H1 (cell line): ENCODE data around the gene NTRK2.

Experiments
- CBX8 ChIP-seq: fragments of 300-800, 300-1000 bp; sonication (generic); IDR thresholded peaks from 2 replicates; pipeline ENCODE4 v1.7.1; 2016; ENCODE audit warnings: low read depth, low read length, borderline replicate concordance
- CREB1 ChIP-seq: IDR thresholded peaks from 2 replicates; pipeline ENCODE4 v1.6.1; 2012; ENCODE audit warnings: inconsistent platforms
- KDM1A ChIP-seq: fragments of 200-600, 300-600 bp; sonication (generic); IDR thresholded peaks from 2 replicates; pipeline ENCODE4 v1.7.1; 2016; ENCODE audit warnings: mild to moderate bottlenecking, low read length, borderline replicate concordance
- POLR2A ChIP-seq, 2 experiments: IDR thresholded peaks; 1 replicate in 1 of 2; 2 replicates in 1 of 2; pipeline ENCODE4 v1.6.1; 2011; ENCODE audit warnings: low read depth in 2 of 2, low read length in 2 of 2, mild to moderate bottlenecking in 2 of 2; ENCODE audit errors: control extremely low read depth in 1 of 2
- POLR2AphosphoS5 ChIP-seq: IDR thresholded peaks from 2 replicates; pipeline ENCODE4 v1.6.1; 2011; ENCODE audit warnings: low read depth, low read length
- RBBP5 ChIP-seq: IDR thresholded peaks from 2 replicates; pipeline ENCODE4 v1.7.1; 2012; ENCODE audit warnings: low read depth, mild to moderate bottlenecking, inconsistent platforms, low read length, moderate library complexity, borderline replicate concordance
- SIN3A ChIP-seq, 2 experiments: IDR thresholded peaks in 1 of 2; conservative IDR thresholded peaks in 1 of 2; 2 replicates each; pipeline ENCODE4 v1.6.1; 2011 to 2012; ENCODE audit warnings: low read length in 2 of 2, improper control_type of control experiment in 1 of 2, low read depth in 1 of 2, mild to moderate bottlenecking in 1 of 2
- SRF ChIP-seq: IDR thresholded peaks from 2 replicates; pipeline ENCODE4 v1.6.1; 2011; ENCODE audit warnings: mild to moderate bottlenecking, low read depth, low read length, moderate library complexity
- TAF1 ChIP-seq: IDR thresholded peaks from 2 replicates; pipeline ENCODE4 v1.6.1; 2011; ENCODE audit warnings: mild to moderate bottlenecking, low read depth, low read length
- YY1 ChIP-seq: IDR thresholded peaks from 2 replicates; pipeline ENCODE4 v1.6.1; 2011; ENCODE audit warnings: low read depth, mild to moderate bottlenecking, low read length
- ZNF274 ChIP-seq: IDR thresholded peaks from 2 replicates; pipeline ENCODE4 v1.7.0; 2012; ENCODE audit warnings: low read length, borderline replicate concordance; ENCODE audit errors: extremely low read depth
- TF ChIP-seq, protein P1 (sequence below), 3 experiments: IDR thresholded peaks; 1 replicate in 2 of 3; 2 replicates in 1 of 3; pipeline versions ENCODE4 v1.5.1 to v1.6.1; 2011; ENCODE audit warnings: low read length in 3 of 3, mild to moderate bottlenecking in 3 of 3, inconsistent platforms in 2 of 3, low read depth in 1 of 3, moderate library complexity in 1 of 3; ENCODE audit not compliant: insufficient read depth in 1 of 3; ENCODE audit errors: control extremely low read depth in 1 of 3
- TF ChIP-seq, protein P2 (sequence below): IDR thresholded peaks from 2 replicates; pipeline ENCODE4 v1.6.1; 2012; ENCODE audit warnings: inconsistent platforms
- TF ChIP-seq, protein P3 (sequence below): IDR thresholded peaks from 2 replicates; pipeline ENCODE4 v1.6.1; 2011; ENCODE audit warnings: low read depth, mild to moderate bottlenecking, low read length; ENCODE audit not compliant: insufficient read depth

GRCh38 chr9:85013703-85014102 is 344.2 kb downstream of the NTRK2 start:
- TF ChIP-seq, protein P1, sequence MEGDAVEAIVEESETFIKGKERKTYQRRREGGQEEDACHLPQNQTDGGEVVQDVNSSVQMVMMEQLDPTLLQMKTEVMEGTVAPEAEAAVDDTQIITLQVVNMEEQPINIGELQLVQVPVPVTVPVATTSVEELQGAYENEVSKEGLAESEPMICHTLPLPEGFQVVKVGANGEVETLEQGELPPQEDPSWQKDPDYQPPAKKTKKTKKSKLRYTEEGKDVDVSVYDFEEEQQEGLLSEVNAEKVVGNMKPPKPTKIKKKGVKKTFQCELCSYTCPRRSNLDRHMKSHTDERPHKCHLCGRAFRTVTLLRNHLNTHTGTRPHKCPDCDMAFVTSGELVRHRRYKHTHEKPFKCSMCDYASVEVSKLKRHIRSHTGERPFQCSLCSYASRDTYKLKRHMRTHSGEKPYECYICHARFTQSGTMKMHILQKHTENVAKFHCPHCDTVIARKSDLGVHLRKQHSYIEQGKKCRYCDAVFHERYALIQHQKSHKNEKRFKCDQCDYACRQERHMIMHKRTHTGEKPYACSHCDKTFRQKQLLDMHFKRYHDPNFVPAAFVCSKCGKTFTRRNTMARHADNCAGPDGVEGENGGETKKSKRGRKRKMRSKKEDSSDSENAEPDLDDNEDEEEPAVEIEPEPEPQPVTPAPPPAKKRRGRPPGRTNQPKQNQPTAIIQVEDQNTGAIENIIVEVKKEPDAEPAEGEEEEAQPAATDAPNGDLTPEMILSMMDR (IDR thresholded peaks at IDR 0.05; ENCODE audit: control extremely low read depth in 1 of 3, insufficient read depth in 1 of 3, low read depth in 1 of 3, low read length in 3 of 3): no peak
- TF ChIP-seq POLR2AphosphoS5 (no peak), KDM1A (no peak), TAF1 (no peak), CBX8 (no peak), POLR2A (IDR thresholded peaks at IDR 0.05; ENCODE audit: control extremely low read depth in 1 of 2, low read depth in 2 of 2, low read length in 2 of 2) (no peak), CREB1 (no peak), RBBP5 (no peak), SIN3A (conservative IDR thresholded peaks at IDR 0.05 in 1 of 2, IDR thresholded peaks at IDR 0.05 in 1 of 2; ENCODE audit: low read depth in 1 of 2, low read length in 2 of 2) (no peak), ZNF274 (no peak), SRF (no peak), YY1 (no peak)
- TF ChIP-seq, protein P2, sequence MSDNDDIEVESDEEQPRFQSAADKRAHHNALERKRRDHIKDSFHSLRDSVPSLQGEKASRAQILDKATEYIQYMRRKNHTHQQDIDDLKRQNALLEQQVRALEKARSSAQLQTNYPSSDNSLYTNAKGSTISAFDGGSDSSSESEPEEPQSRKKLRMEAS: no peak
- TF ChIP-seq, protein P3, sequence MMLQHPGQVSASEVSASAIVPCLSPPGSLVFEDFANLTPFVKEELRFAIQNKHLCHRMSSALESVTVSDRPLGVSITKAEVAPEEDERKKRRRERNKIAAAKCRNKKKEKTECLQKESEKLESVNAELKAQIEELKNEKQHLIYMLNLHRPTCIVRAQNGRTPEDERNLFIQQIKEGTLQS: no peak
